Measurements from ENCODE around the gene HOXA2.

The HOXA2 gene

GRCh38 chr7:27109466-27110185 is 7.1 kb upstream of the HOXA2 start:
- ChIA-PET POLR2A (no interaction called here), CTCF (interaction anchor here (1.2 kb wide), 1 partner anchor 9 kb away, joined by 4 read pairs; no protein-coding TSS in a partner anchor)
- DNase-seq (ENCODE audit: low read depth, low spot score) = no peak
- no peak overlapping the region for H3K4me3 ChIP-seq (ENCODE audit: low read depth, low read length)
- TF ChIP-seq, protein P1, sequence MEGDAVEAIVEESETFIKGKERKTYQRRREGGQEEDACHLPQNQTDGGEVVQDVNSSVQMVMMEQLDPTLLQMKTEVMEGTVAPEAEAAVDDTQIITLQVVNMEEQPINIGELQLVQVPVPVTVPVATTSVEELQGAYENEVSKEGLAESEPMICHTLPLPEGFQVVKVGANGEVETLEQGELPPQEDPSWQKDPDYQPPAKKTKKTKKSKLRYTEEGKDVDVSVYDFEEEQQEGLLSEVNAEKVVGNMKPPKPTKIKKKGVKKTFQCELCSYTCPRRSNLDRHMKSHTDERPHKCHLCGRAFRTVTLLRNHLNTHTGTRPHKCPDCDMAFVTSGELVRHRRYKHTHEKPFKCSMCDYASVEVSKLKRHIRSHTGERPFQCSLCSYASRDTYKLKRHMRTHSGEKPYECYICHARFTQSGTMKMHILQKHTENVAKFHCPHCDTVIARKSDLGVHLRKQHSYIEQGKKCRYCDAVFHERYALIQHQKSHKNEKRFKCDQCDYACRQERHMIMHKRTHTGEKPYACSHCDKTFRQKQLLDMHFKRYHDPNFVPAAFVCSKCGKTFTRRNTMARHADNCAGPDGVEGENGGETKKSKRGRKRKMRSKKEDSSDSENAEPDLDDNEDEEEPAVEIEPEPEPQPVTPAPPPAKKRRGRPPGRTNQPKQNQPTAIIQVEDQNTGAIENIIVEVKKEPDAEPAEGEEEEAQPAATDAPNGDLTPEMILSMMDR (IDR thresholded peaks at IDR 0.05; ENCODE audit: insufficient read depth, low read length, missing control alignments) = no peak

DNA sequence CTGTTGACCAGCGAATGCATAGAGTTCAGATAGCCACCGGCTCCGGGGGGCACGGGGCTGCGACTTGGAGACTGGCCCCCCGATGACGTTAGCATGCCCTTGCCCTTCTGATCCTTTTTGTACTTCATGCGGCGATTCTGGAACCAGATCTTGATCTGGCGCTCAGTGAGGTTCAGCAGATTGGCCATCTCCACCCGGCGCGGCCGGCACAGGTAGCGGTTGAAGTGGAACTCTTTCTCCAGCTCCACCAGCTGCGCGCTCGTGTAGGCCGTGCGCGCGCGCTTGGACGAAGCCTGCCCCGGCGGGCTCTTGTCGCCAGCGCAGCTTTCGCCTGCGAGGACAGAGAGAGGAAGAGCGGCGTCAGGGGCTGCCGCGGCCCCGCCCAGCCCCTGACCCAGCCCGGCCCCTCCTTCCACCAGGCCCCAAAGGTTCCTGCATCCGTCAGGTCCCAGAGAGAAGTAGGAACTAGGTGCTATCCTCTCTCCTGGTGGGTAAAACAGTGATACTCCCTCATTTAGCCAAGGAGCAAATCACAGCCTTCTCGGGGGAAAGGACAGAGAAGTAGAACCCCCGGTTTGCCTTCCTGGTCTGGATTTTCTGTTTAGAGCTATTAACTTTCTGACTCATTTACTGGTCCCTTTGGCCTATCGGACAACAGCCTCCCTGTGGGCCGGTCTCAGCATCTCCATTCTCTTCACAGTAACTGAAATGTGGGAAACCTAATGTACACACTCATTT is 6.1 kb upstream of the HOXA2 start:
- no peak for DNase-seq (ENCODE audit: low read depth, low spot score)
- TF ChIP-seq, protein P1 (IDR thresholded peaks at IDR 0.05; ENCODE audit: insufficient read depth, low read length, missing control alignments) = no peak
- no peak overlapping the region for H3K4me3 ChIP-seq (ENCODE audit: low read depth, low read length)
- CTCF ChIA-PET = interaction anchor here (0.9 to 1.2 kb wide), 2 partner anchors 10 to 12 kb away, joined by 3 to 4 read pairs; no protein-coding TSS in a partner anchor
- POLR2A ChIA-PET = no interaction called here

DNA sequence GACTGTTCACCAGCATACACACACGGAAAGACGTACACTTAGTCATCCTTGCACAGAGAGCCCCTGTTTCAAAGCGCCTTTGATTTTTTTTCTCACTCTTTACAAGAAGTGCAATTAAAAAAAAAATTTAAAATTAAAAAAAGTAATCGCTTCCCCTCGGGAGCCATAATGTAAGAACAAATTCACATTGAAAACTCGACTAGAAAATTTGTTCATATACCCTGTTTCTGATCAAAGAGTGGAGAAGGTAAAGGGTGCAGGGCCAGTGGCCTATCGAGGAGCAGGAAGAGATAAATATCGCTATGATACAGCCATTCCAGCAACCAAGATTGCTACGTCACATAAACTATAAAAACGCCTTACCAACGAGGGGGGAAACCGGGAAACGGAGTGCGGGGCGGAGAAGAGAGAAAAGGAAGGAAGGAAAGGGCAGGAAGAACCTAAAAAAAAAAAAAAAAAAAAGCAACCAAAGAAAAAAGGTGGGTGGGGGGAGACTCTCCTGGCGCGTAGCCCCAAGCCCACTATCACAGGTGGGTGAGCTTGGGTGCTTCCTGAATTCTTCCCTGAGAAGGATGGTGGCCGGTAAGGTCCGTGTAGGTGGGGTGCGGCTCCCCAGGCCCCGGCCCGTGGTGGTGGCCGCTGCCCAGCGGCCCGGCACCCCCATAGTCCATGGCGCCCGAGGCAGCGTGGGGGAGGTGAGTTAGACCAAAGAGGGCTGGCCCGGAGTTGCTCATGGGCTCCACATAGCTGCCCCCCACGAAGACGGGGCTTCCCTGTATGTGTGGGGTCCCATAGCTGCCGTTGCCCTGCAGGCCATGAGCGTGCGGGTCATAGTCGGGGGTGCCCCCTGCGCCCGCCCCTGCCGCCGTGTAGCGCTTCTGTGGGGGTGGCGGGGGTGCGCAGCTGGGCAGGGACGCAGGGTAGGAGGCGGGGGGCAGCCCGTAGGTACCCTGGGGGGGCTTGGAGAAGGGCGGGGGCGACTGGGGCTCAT is 5.2 kb upstream of the HOXA2 start:
- TF ChIP-seq, protein P1 (IDR thresholded peaks at IDR 0.05; ENCODE audit: insufficient read depth, low read length, missing control alignments) = no peak
- no peak for DNase-seq (ENCODE audit: low read depth, low spot score)
- POLR2A ChIA-PET = no interaction called here
- H3K4me3 ChIP-seq (ENCODE audit: low read depth, low read length) = no peak overlapping the region
- CTCF ChIA-PET = no interaction called here

DNA sequence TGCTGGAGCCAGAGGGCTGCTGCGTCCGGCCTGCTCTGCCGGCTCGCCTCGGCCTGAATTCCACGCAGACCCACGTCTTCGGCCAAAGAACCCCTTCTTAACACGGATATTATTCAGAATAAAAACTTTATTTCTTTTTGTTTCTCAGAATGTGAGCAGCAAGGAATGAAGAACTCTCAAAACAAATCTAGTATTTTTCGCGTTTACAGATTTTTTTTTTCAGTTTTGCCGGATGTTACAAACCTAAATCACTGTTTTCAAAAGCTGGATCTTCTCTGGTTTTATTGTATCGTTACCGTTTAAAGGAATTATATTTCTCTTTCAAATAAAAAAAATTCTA is 4.4 kb upstream of the HOXA2 start:
- TF ChIP-seq, protein P1 (IDR thresholded peaks at IDR 0.05; ENCODE audit: insufficient read depth, low read length, missing control alignments) = no peak
- no peak overlapping the region for H3K4me3 ChIP-seq (ENCODE audit: low read depth, low read length)
- CTCF ChIA-PET = no interaction called here
- DNase-seq (ENCODE audit: low read depth, low spot score) = no peak
- POLR2A ChIA-PET = interaction anchor here (0.8 kb wide), 1 partner anchor 10 kb away, joined by 3 read pairs; no protein-coding TSS in a partner anchor

DNA sequence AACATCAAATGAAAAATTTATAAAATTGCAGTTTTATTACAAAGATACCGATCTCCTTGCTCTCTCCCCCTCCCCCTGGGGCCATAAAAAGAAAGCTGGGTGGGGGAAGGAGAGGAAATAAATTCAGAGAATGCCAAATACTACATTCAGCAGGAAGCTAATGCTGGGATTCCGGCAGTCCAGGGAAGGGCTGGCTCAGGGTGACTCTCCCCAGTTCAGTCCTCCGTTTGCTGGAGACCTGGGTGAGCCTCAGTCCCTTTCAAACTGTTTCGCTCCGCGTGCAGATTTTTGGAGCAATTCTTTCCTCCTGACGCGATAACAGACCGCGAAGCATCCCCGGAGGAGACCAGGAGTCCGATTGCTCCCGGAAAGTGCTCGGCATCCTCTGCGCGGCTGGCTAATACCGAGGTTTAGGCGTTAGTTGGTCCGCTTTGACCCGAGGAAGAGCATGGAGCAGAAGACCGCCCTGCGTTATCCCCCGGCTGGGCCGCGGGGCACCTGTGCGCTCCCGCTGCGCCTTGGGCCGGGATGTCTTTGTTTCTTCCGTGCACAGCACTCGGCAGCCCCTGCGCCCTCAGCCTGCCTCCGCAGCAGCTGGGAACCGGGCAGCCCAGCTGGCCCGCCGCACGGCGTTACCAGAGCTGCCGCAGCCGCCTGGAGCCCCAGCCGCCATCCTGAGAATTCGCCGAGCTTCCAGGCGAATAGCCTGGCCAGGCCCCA is 3.9 kb upstream of the HOXA2 start:
- DNase-seq (ENCODE audit: low read depth, low spot score) = no peak
- POLR2A ChIA-PET = interaction anchor here (0.8 kb wide), 2 partner anchors 9 to 11 kb away, joined by 3 to 4 read pairs; partner anchors contain the start of gene HOXA1
- TF ChIP-seq, protein P1 (IDR thresholded peaks at IDR 0.05; ENCODE audit: insufficient read depth, low read length, missing control alignments) = no peak
- H3K4me3 ChIP-seq (ENCODE audit: low read depth, low read length) = no peak overlapping the region
- CTCF ChIA-PET = interaction anchor here (1.0 to 1.6 kb wide), 3 partner anchors 12 to 57 kb away, joined by 3 to 5 read pairs (median 3); partner anchors contain the start of gene HOXA4
